GM12873 (cell line): ENCODE measurements around the gene USP16.

ENCODE experiments used
- TF ChIP-seq, protein P1 (sequence below): IDR thresholded peaks from 2 replicates; pipeline ENCODE4 v1.5.1; 2012; ENCODE audit warnings: low read depth, mild to moderate bottlenecking, moderate library complexity, low read length, control low read depth; ENCODE audit not compliant: insufficient read depth; ENCODE audit errors: missing control alignments

The USP16 gene

GRCh38 chr21:29096218-29097015 lies 71.9 kb downstream of the USP16 start:
- TF ChIP-seq, protein P1, sequence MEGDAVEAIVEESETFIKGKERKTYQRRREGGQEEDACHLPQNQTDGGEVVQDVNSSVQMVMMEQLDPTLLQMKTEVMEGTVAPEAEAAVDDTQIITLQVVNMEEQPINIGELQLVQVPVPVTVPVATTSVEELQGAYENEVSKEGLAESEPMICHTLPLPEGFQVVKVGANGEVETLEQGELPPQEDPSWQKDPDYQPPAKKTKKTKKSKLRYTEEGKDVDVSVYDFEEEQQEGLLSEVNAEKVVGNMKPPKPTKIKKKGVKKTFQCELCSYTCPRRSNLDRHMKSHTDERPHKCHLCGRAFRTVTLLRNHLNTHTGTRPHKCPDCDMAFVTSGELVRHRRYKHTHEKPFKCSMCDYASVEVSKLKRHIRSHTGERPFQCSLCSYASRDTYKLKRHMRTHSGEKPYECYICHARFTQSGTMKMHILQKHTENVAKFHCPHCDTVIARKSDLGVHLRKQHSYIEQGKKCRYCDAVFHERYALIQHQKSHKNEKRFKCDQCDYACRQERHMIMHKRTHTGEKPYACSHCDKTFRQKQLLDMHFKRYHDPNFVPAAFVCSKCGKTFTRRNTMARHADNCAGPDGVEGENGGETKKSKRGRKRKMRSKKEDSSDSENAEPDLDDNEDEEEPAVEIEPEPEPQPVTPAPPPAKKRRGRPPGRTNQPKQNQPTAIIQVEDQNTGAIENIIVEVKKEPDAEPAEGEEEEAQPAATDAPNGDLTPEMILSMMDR, result no peak

GRCh38 chr21:29098156-29098555 lies 73.7 kb downstream of the USP16 start:
- TF ChIP-seq, protein P1, result no peak

- TF ChIP-seq, protein P1, result no peak
Measured at GRCh38 chr21:29102791-29103257, 78.4 kb downstream of the USP16 start.
